SIG-M5 (cell line): ENCODE data around the gene HVCN1.
"Not testable (repeated sequence)": the region's sequence is repeated elsewhere in the genome, so short reads cannot be mapped to it uniquely, and the experiment has no call there.

ENCODE experiments used
- DNase-seq: peaks from one replicate; lab custom pipeline; 2025; lab: John Stamatoyannopoulos, UW

HVCN1 gene

GRCh38 chr12:110688446-110689280 lies at the start of gene HVCN1:
HVCN1 (minus strand) TSS chr12:110689115; CDS start chr12:110683245, 5,870 bp downstream.
- no peak for DNase-seq

- no peak for DNase-seq
These were observed 48.6 kb upstream of the HVCN1 start for GRCh38 chr12:110737532-110737931.

- not testable (repeated sequence) for DNase-seq
These were observed 48.1 kb upstream of the HVCN1 start for GRCh38 chr12:110737016-110737415.

GRCh38 chr12:110733900-110734299 lies 45.0 kb upstream of the HVCN1 start:
- no peak for DNase-seq

GRCh38 chr12:110733089-110733715 lies 44.3 kb upstream of the HVCN1 start:
- no peak for DNase-seq

- DNase-seq, result no peak
These were observed 43.7 kb upstream of the HVCN1 start for GRCh38 chr12:110732572-110732971.

- DNase-seq, result no peak
These were observed 42.6 kb upstream of the HVCN1 start for GRCh38 chr12:110731479-110731878.

GRCh38 chr12:110728628-110729027 lies 39.7 kb upstream of the HVCN1 start:
- no peak for DNase-seq

- DNase-seq, result no peak
These were observed 37.9 kb upstream of the HVCN1 start for GRCh38 chr12:110726708-110727369.

GRCh38 chr12:110726028-110726427 lies 37.1 kb upstream of the HVCN1 start:
- no peak for DNase-seq

GRCh38 chr12:110725267-110725666 lies 36.4 kb upstream of the HVCN1 start:
- no peak for DNase-seq

GRCh38 chr12:110722892-110723291 lies 34.0 kb upstream of the HVCN1 start:
- not testable (repeated sequence) for DNase-seq

- no peak for DNase-seq
These were observed 32.7 kb upstream of the HVCN1 start for GRCh38 chr12:110721570-110721969.

- DNase-seq, result no peak
These were observed 31.6 kb upstream of the HVCN1 start for GRCh38 chr12:110720516-110720915.

- DNase-seq, result no peak
These were observed 29.4 kb upstream of the HVCN1 start for GRCh38 chr12:110718222-110718908.

GRCh38 chr12:110717037-110717436 lies 28.1 kb upstream of the HVCN1 start:
- no peak for DNase-seq

GRCh38 chr12:110708917-110709316 lies 20.0 kb upstream of the HVCN1 start:
- DNase-seq, result no peak

GRCh38 chr12:110705309-110705708 lies 16.4 kb upstream of the HVCN1 start:
- DNase-seq, result no peak

- DNase-seq, result no peak
These were observed 15.8 kb upstream of the HVCN1 start for GRCh38 chr12:110704750-110705149.

- DNase-seq, result no peak
These were observed 15.3 kb upstream of the HVCN1 start for GRCh38 chr12:110704231-110704630.

GRCh38 chr12:110702081-110702480 lies 13.2 kb upstream of the HVCN1 start:
- DNase-seq, result no peak
